Measurements from ENCODE around the gene TESK2.

Gene TESK2

DNA sequence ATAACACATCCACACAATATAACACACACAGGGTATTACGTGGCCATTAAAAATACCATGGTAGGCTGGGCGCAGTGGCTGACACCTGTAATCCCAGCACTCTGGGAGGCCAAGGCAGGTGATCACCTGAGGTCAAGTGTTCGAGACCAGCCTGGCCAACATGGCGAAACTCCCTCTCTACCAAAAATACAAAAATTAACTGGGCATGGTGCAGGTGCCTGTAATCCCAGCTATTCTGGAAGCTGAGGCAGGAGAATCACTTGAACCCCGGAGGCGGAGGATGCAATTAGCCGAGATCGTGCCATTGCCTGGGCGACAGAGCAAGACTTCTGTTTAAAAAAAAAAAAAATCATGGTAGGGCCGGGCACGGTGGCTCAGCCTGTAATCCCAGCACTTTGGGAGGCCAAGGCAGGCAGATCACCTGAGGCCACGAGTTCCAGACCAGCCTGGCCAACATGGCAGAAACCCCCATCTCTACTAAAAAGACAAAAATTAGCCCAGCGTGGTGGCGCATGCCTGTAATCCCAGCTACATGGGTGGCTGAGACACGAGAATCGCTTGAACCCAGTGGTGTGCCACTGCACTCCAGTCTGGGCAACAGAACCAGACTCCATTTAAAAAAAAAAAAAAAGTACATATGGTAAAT is 188.3 kb downstream of the TESK2 start:
- DNase-seq = no peak

- DNase-seq = no peak
Observed at GRCh38 chr1:45300669-45300997, 190.3 kb downstream of the TESK2 start.

- DNase-seq = peak in 3 of 5 experiments; percentile 8 to 76 (median 27)
Observed at GRCh38 chr1:45299981-45300668, 190.8 kb downstream of the TESK2 start.

DNA sequence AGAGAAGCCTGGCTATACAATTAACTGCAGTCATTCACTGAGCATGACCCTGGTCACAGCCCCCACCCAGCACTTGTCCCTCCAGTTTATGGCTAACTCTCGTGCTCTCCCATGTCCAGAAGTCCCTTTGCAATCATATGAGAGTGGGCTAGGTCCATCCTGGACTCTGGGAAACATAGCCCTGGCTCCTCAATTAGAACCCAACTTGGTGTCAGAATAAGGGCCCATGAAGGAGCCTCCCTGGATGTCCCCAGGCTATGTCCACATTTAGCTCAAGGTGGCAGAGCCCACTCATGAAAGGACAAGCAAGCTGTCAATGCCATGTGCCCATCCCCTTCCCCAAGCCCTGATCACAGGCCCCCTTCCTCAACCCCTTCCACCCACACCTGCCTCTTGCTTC is 191.7 kb downstream of the TESK2 start:
- no peak for DNase-seq

- no peak for DNase-seq
Observed at GRCh38 chr1:45297666-45298356, 193.2 kb downstream of the TESK2 start.
